Measurements from ENCODE around the gene WDR37. TPM values are rescaled to one million over a fixed set of nuclear protein-coding genes. Genes with fewer than 3 reads are reported as not detected.

WDR37 gene
- total and polyA plus RNA-seq, 9 of the 15 experiments (the other 6 are each of a cell fraction or from before 2014, with no cell fraction given): 2.3 to 11.6 (median 6.7) TPM

- TF ChIP-seq ZNF121 (CRISPR knock-in tag; conservative IDR thresholded peaks at IDR 0.05) (no peak), ZNF586 (CRISPR knock-in tag; conservative IDR thresholded peaks at IDR 0.05) (no peak), PCBP2 (IDR thresholded peaks at IDR 0.05; ENCODE audit: low read depth, low read length, poor library complexity, severe bottlenecking) (no peak), SRSF3 (IDR thresholded peaks at IDR 0.05; ENCODE audit: insufficient read depth, low read length) (no peak), FOXK2 (conservative IDR thresholded peaks at IDR 0.05 in 1 of 2, IDR thresholded peaks at IDR 0.05 in 1 of 2; ENCODE audit: low read depth in 2 of 2) (no peak)
Observed at GRCh38 chr10:1096287-1096889, 40.2 kb downstream of the WDR37 start (continued).

GRCh38 chr10:1097436-1097835, 41.3 kb downstream of the WDR37 start:
- no TSS peak for BruUV-seq (replicated peaks)
- DNase-seq (ENCODE audit: extremely low read depth in 1 of 4, low spot score in 3 of 4) (no peak), FAIRE-seq (no peak), ATAC-seq (no peak)
- Histone ChIP-seq H3K9me3 (replicated peaks; ENCODE audit: control insufficient read depth, insufficient read depth, low read depth, low read length) (no peaks in the 10 kb centered on the region), H3K9ac (ENCODE audit: insufficient read depth in 1 of 2, low read depth in 2 of 2, low read length in 2 of 2) (no peak overlapping the region), H3K4me2 (ENCODE audit: insufficient read depth, low read length) (no peak overlapping the region), H2AFZ (ENCODE audit: low read depth, low read length) (no peak overlapping the region), H3K36me3 (ENCODE audit: control insufficient read depth, insufficient read depth, low read length) (peaks cover 63% of the 10 kb centered on the region; the same call in 2 of the 3 replicates), H3K79me2 (ENCODE audit: control insufficient read depth, insufficient read depth, low read length) (no peaks in the 10 kb centered on the region), H3K9me1 (ENCODE audit: control insufficient read depth, insufficient read depth, low read length) (no peaks in the 10 kb centered on the region), H3K4me3 (no peak overlapping the region), H3K27me3 (ENCODE audit: control insufficient read depth in 2 of 2, insufficient read depth in 2 of 2, low read length in 2 of 2) (no peaks in the 10 kb centered on the region), H3K4me1 (replicated peaks in 1 of 2; ENCODE audit: control insufficient read depth in 2 of 2, insufficient read depth in 2 of 2, low read length in 2 of 2) (peaks cover 0 to 7% of the 10 kb centered on the region in 2 experiments; a peak in 1 of 5 replicates), H3K27ac (ENCODE audit: extremely low read depth, low read depth, low read length) (no peak overlapping the region), H4K20me1 (replicated peaks; ENCODE audit: control insufficient read depth, insufficient read depth, low read length) (no peaks in the 10 kb centered on the region)
- TF ChIP-seq ZNF518B (CRISPR knock-in tag; IDR thresholded peaks at IDR 0.05) (no peak), DACH1 (IDR thresholded peaks at IDR 0.05; ENCODE audit: partially characterized antibody) (no peak), GATAD2B (IDR thresholded peaks at IDR 0.05; ENCODE audit: borderline replicate concordance) (no peak), NBN (IDR thresholded peaks at IDR 0.05; ENCODE audit: low read depth) (no peak), WHSC1 (IDR thresholded peaks at IDR 0.05; ENCODE audit: low read length) (no peak), MTA3 (IDR thresholded peaks at IDR 0.05; ENCODE audit: borderline replicate concordance) (no peak), NR1H2 (CRISPR knock-in tag; IDR thresholded peaks at IDR 0.05) (no peak)
- intact Hi-C loops (cut with micrococcal nuclease) (no loop called here), in situ Hi-C loops (cut with MboI) (no loop called here)
- ChIA-PET CTCF (ENCODE audit: low intra/inter-chr PET ratio) (no interaction called here), POLR2A (interaction anchor here (0.6 kb wide), 1 partner anchor 12 kb away, joined by 3 read pairs; no protein-coding TSS in a partner anchor)
- 85% methylated on average over 6 of the region's 6 CpGs for WGBS (ENCODE audit: insufficient coverage, low coverage, missing lambda C conversion rate)

All from K562 (cell line).